ENCODE results near the gene GOLGA3. TPM values are rescaled to one million over a fixed set of nuclear protein-coding genes. Genes with fewer than 3 reads are reported as not detected.

Gene GOLGA3
- total and polyA plus RNA-seq, 9 of the 15 experiments (the other 6 are each of a cell fraction or from before 2014, with no cell fraction given) = 1.9 to 48.1 (median 18.4) TPM

GRCh38 chr12:132761921-132762583 lies 66.6 kb downstream of the GOLGA3 start:
- peak; percentile 91 to 95 (median 94) for DNase-seq (ENCODE audit: extremely low read depth in 1 of 4, low spot score in 3 of 4)
- intact Hi-C loops (cut with micrococcal nuclease) = no loop called here
- ChIA-PET POLR2A (interaction anchor here (0.6 to 1.1 kb wide), 6 partner anchors 12 to 163 kb away, joined by 3 to 4 read pairs (median 4); no protein-coding TSS in a partner anchor), CTCF (ENCODE audit: low intra/inter-chr PET ratio) (no interaction called here)
- ATAC-seq = peak; percentile 91
- peaks cover 35 to 73% of the 10 kb centered on the region in 2 experiments; a peak in 4 of 5 replicates for H3K4me1 ChIP-seq (replicated peaks in 1 of 2; ENCODE audit: control insufficient read depth in 2 of 2, insufficient read depth in 2 of 2, low read length in 2 of 2)
- under 1% methylated on average over 27 of the region's 89 CpGs for WGBS (ENCODE audit: insufficient coverage, low coverage, missing lambda C conversion rate)
- peak overlapping the region; percentile 94 to 97 for H3K9ac ChIP-seq (ENCODE audit: insufficient read depth in 1 of 2, low read depth in 2 of 2, low read length in 2 of 2)
- H3K4me3 ChIP-seq = peak overlapping the region; percentile 84
- peaks cover 14% of the 10 kb centered on the region for H4K20me1 ChIP-seq (replicated peaks; ENCODE audit: control insufficient read depth, insufficient read depth, low read length)
- H3K27ac ChIP-seq (ENCODE audit: extremely low read depth, low read depth, low read length) = peak overlapping the region; percentile 98
- H3K4me2 ChIP-seq (ENCODE audit: insufficient read depth, low read length) = peak overlapping the region; percentile 81
- BruUV-seq (replicated peaks) = no TSS peak
- H3K9me1 ChIP-seq (ENCODE audit: control insufficient read depth, insufficient read depth, low read length) = no peaks in the 10 kb centered on the region
- H3K27me3 ChIP-seq (ENCODE audit: control insufficient read depth in 2 of 2, insufficient read depth in 2 of 2, low read length in 2 of 2) = no peaks in the 10 kb centered on the region
- no peak for FAIRE-seq
- H3K36me3 ChIP-seq (ENCODE audit: control insufficient read depth, insufficient read depth, low read length) = peaks cover 27% of the 10 kb centered on the region
- peak overlapping the region; percentile 99 for H2AFZ ChIP-seq (ENCODE audit: low read depth, low read length)
- peaks cover 50% of the 10 kb centered on the region for H3K79me2 ChIP-seq (ENCODE audit: control insufficient read depth, insufficient read depth, low read length)
- H3K9me3 ChIP-seq (replicated peaks; ENCODE audit: control insufficient read depth, insufficient read depth, low read depth, low read length) = no peaks in the 10 kb centered on the region
- in situ Hi-C loops (cut with MboI) = no loop called here
- TF ChIP-seq TRIM25 (IDR thresholded peaks at IDR 0.05; ENCODE audit: borderline replicate concordance) (no peak), KAT8 (IDR thresholded peaks at IDR 0.05; ENCODE audit: low read depth) (no peak), LCOR (CRISPR knock-in tag; IDR thresholded peaks at IDR 0.05) (no peak), ZNF780A (CRISPR knock-in tag; IDR thresholded peaks at IDR 0.05) (no peak), STAT6 (CRISPR knock-in tag; IDR thresholded peaks at IDR 0.05) (peak; percentile 54; the same call in 1 of the 2 replicates), GABPB1 (CRISPR knock-in tag; IDR thresholded peaks at IDR 0.05) (no peak; the same call in 1 of the 2 replicates), REST (IDR thresholded peaks at IDR 0.05; ENCODE audit: borderline replicate concordance) (peak; percentile 3; the same call in 1 of the 2 replicates), REST (CRISPR knock-in tag; IDR thresholded peaks at IDR 0.05; ENCODE audit: low read depth) (no peak), BCOR (IDR thresholded peaks at IDR 0.05) (0 out of 2 replicates have a peak, but pooled peaks have one; percentile 39), ZNF121 (CRISPR knock-in tag; conservative IDR thresholded peaks at IDR 0.05) (no peak)
